ENCODE measurements around the gene TNPO1. TPM values are rescaled to one million over a fixed set of nuclear protein-coding genes. Genes with fewer than 3 reads are reported as not detected.

TNPO1 gene
- total and polyA plus RNA-seq, 2 of the 8 experiments (the other 6 are each of a cell fraction or from before 2014, with no cell fraction given): 38.5 to 211 TPM

- TF ChIP-seq ZNF274 (IDR thresholded peaks at IDR 0.05; ENCODE audit: borderline replicate concordance, extremely low read depth, low read length) (no peak), TCF12 (IDR thresholded peaks at IDR 0.05; ENCODE audit: low read depth, low read length) (no peak), MAX (IDR thresholded peaks at IDR 0.05) (no peak), YY1 (IDR thresholded peaks at IDR 0.05; ENCODE audit: low read depth, low read length) (no peak), BACH1 (IDR thresholded peaks at IDR 0.05; ENCODE audit: low read length) (no peak), PHF8 (conservative IDR thresholded peaks at IDR 0.05; ENCODE audit: low read depth, low read length) (no peak), CEBPB (IDR thresholded peaks at IDR 0.05; ENCODE audit: low read depth, low read length) (no peak)
Observed at GRCh38 chr5:72938206-72938605, 121.7 kb downstream of the TNPO1 start (continued).

Data from H1 (cell line).